Measurements from ENCODE around the gene NDUFB1. TPM values are rescaled to one million over a fixed set of nuclear protein-coding genes. Genes with fewer than 3 reads are reported as not detected.
A peak's percentile ranks its signal among the peaks of the same experiment; 100 is the strongest.

Gene NDUFB1
- total RNA-seq, 1 experiment from 2014 or later: 115 TPM

GRCh38 chr14:92105073-92105892, 16.2 kb downstream of the NDUFB1 start:
- Mint-ChIP-seq H3K36me3 (ENCODE audit: insufficient read depth, unreplicated experiment) (peaks cover 5% of the 10 kb centered on the region), H3K4me1 (ENCODE audit: low read depth, unreplicated experiment) (peaks cover 7% of the 10 kb centered on the region), H3K27ac (ENCODE audit: unreplicated experiment) (peak overlapping the region; percentile 66), H3K27me3 (ENCODE audit: insufficient read depth, unreplicated experiment) (no peaks in the 10 kb centered on the region), H3K9me3 (ENCODE audit: unreplicated experiment) (no peaks in the 10 kb centered on the region), H3K4me3 (ENCODE audit: unreplicated experiment) (peak overlapping the region; percentile 87)
- ChIA-PET POLR2A (interaction anchor here (0.6 to 1.8 kb wide), 3 partner anchors 16 to 65 kb away, joined by 5 to 25 read pairs (median 7); partner anchors contain the start of genes CPSF2, NDUFB1 and TRIP11), CTCF (interaction anchor here (1.2 kb wide), 1 partner anchor 30 kb away, joined by 8 read pairs; no protein-coding TSS in a partner anchor)
- no peak for DNase-seq
- no peaks in the 10 kb centered on the region for H3K36me3 ChIP-seq (ENCODE audit: control insufficient read depth, insufficient read depth, low read length)
- intact Hi-C loops (cut with micrococcal nuclease; ENCODE audit: unreplicated experiment): no loop called here
- H3K4me3 ChIP-seq (ENCODE audit: low read depth, low read length): peak overlapping the region; percentile 59
- TSS peak; percentile 68 for BruUV-seq (replicated peaks)
- H3K4me1 ChIP-seq: peaks cover 9% of the 10 kb centered on the region
- no peaks in the 10 kb centered on the region for H3K27me3 ChIP-seq (replicated peaks; ENCODE audit: control insufficient read depth, insufficient read depth, low read length)
- H3K9me3 ChIP-seq: no peaks in the 10 kb centered on the region
- TF ChIP-seq CTCF (IDR thresholded peaks at IDR 0.05; ENCODE audit: insufficient read depth in 1 of 2, low read depth in 1 of 2, low read length in 1 of 2, severe bottlenecking in 1 of 2, unreplicated experiment in 1 of 2): no peak

GRCh38 chr14:92103363-92103989, 18.0 kb downstream of the NDUFB1 start:
- peaks cover 9% of the 10 kb centered on the region for H3K4me1 ChIP-seq
- H3K27me3 ChIP-seq (replicated peaks; ENCODE audit: control insufficient read depth, insufficient read depth, low read length): no peaks in the 10 kb centered on the region
- H3K36me3 ChIP-seq (ENCODE audit: control insufficient read depth, insufficient read depth, low read length): no peaks in the 10 kb centered on the region
- TF ChIP-seq CTCF (IDR thresholded peaks at IDR 0.05; ENCODE audit: insufficient read depth in 1 of 2, low read depth in 1 of 2, low read length in 1 of 2, severe bottlenecking in 1 of 2, unreplicated experiment in 1 of 2): no peak
- Mint-ChIP-seq H3K9me3 (ENCODE audit: unreplicated experiment) (no peaks in the 10 kb centered on the region), H3K4me1 (ENCODE audit: low read depth, unreplicated experiment) (peaks cover 7% of the 10 kb centered on the region), H3K27me3 (ENCODE audit: insufficient read depth, unreplicated experiment) (no peaks in the 10 kb centered on the region), H3K36me3 (ENCODE audit: insufficient read depth, unreplicated experiment) (no peaks in the 10 kb centered on the region), H3K27ac (ENCODE audit: unreplicated experiment) (no peak overlapping the region), H3K4me3 (ENCODE audit: unreplicated experiment) (no peak overlapping the region)
- no peak for DNase-seq
- no peak overlapping the region for H3K4me3 ChIP-seq (ENCODE audit: low read depth, low read length)
- no peaks in the 10 kb centered on the region for H3K9me3 ChIP-seq
- no TSS peak for BruUV-seq (replicated peaks)
- CTCF ChIA-PET: interaction anchor here (1.8 kb wide), 1 partner anchor 18 kb away, joined by 5 read pairs; the partner anchor contains the start of genes CPSF2 and NDUFB1
- POLR2A ChIA-PET: no interaction called here
- intact Hi-C loops (cut with micrococcal nuclease; ENCODE audit: unreplicated experiment): no loop called here

DNA sequence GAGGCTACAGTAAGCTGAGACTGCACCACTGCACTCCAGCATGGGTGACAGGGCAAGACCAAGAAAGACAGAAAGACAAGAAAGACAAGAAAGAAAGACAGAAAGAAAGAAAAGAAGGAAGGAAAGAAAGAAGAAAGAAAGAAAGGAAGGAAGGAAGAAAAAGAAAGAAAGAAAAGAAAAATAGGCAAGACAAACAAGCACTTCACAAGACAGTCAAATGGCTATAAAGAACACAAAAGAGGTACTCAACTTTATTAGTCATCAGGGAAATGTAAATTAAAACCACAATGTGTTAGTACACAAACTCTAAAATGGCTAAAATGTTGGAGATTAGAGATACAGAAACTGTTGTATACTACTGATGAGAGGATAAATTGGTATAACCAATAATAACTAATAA, 21.7 kb downstream of the NDUFB1 start:
- peaks cover 7% of the 10 kb centered on the region for H3K4me1 Mint-ChIP-seq (ENCODE audit: low read depth, unreplicated experiment)
- intact Hi-C loops (cut with micrococcal nuclease; ENCODE audit: unreplicated experiment): no loop called here
- no peak overlapping the region for H3K4me3 Mint-ChIP-seq (ENCODE audit: unreplicated experiment)
- Histone ChIP-seq H3K4me3 (ENCODE audit: low read depth, low read length) (no peak overlapping the region), H3K27me3 (replicated peaks; ENCODE audit: control insufficient read depth, insufficient read depth, low read length) (no peaks in the 10 kb centered on the region), H3K9me3 (no peaks in the 10 kb centered on the region), H3K36me3 (ENCODE audit: control insufficient read depth, insufficient read depth, low read length) (no peaks in the 10 kb centered on the region), H3K4me1 (peaks cover 9% of the 10 kb centered on the region)
- H3K27me3 Mint-ChIP-seq (ENCODE audit: insufficient read depth, unreplicated experiment): no peaks in the 10 kb centered on the region
- POLR2A ChIA-PET: no interaction called here
- BruUV-seq (replicated peaks): no TSS peak
- CTCF ChIA-PET: no interaction called here
- H3K9me3 Mint-ChIP-seq (ENCODE audit: unreplicated experiment): no peaks in the 10 kb centered on the region
- no peak for TF ChIP-seq CTCF (IDR thresholded peaks at IDR 0.05; ENCODE audit: insufficient read depth in 1 of 2, low read depth in 1 of 2, low read length in 1 of 2, severe bottlenecking in 1 of 2, unreplicated experiment in 1 of 2)
- H3K27ac Mint-ChIP-seq (ENCODE audit: unreplicated experiment): no peak overlapping the region
- no peak for DNase-seq
- H3K36me3 Mint-ChIP-seq (ENCODE audit: insufficient read depth, unreplicated experiment): peaks cover 1% of the 10 kb centered on the region

Measured in Caco-2 (cell line).